ENCODE measurements around the gene DLGAP3. TPM values are rescaled to one million over a fixed set of nuclear protein-coding genes. Genes with fewer than 3 reads are reported as not detected.

DLGAP3 gene
- total RNA-seq, 1 donor, result not detected

DNA sequence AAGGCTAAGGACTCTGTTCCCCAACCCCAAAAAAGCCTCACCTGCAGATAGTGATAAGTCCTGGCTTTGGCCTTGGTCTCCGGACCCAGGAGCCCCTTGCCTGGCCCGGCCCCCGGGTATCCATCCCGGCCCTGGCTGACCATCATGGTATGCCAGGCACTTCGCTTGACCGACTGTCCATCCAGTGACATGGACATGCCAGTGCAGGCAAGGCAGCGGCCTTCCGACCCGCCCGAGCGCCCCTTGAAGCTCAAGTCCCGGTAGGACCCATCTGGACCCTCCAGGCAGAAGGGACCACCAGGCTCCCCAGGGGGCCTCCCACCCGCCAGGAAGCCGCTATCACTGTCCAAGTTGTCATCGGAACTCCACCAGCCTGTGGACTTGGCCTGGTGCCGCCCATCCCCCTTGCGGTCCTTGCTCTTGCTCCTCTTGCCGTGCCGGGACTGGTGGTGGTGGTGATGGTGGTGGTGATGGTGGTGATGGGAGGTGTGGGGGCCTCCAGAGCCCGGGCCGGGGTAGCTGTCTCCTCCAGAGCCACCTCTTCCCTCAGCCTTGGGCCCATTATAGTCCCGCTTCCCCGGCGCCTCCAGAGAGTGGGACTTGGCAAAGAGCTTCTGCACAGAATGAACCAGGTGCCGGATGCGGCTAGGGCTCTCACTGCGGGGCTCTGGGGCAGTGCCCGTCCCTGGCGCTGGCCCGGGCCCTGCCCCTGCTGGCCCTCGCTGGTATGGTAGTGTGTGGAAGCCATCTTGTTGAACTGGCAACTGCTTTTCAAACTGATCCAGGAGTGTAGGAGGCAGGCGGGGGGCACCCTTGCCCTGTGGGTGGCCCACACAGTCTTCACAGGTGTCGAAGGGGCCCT, 25.0 kb downstream of the DLGAP3 start:
- no peaks in the 10 kb centered on the region for H4K20me1 ChIP-seq (ENCODE audit: insufficient read depth, low read length)
- H3K79me2 ChIP-seq (ENCODE audit: insufficient read depth, low read length), result no peaks in the 10 kb centered on the region
- no peaks in the 10 kb centered on the region for H3K36me3 ChIP-seq (ENCODE audit: insufficient read depth, low read length)
- no peak overlapping the region for H3K4me2 ChIP-seq (ENCODE audit: insufficient read depth, low read length)
- TF ChIP-seq, protein P1, sequence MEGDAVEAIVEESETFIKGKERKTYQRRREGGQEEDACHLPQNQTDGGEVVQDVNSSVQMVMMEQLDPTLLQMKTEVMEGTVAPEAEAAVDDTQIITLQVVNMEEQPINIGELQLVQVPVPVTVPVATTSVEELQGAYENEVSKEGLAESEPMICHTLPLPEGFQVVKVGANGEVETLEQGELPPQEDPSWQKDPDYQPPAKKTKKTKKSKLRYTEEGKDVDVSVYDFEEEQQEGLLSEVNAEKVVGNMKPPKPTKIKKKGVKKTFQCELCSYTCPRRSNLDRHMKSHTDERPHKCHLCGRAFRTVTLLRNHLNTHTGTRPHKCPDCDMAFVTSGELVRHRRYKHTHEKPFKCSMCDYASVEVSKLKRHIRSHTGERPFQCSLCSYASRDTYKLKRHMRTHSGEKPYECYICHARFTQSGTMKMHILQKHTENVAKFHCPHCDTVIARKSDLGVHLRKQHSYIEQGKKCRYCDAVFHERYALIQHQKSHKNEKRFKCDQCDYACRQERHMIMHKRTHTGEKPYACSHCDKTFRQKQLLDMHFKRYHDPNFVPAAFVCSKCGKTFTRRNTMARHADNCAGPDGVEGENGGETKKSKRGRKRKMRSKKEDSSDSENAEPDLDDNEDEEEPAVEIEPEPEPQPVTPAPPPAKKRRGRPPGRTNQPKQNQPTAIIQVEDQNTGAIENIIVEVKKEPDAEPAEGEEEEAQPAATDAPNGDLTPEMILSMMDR (IDR thresholded peaks at IDR 0.05; ENCODE audit: extremely low read depth, low read depth, low read length), result no peak
- no peaks in the 10 kb centered on the region for H3K27me3 ChIP-seq (ENCODE audit: insufficient read depth, low read length)
- peak; percentile 68 for DNase-seq (ENCODE audit: insufficient read length, low spot score, missing footprints)
- H3K27ac ChIP-seq (ENCODE audit: low read depth, low read length), result no peak overlapping the region
- H3K4me3 ChIP-seq (ENCODE audit: insufficient read depth, low read length), result no peak overlapping the region
- H3K4me1 ChIP-seq (ENCODE audit: insufficient read depth, low read length), result no peaks in the 10 kb centered on the region
- no peaks in the 10 kb centered on the region for H3K9me3 ChIP-seq (ENCODE audit: low read depth, low read length)
- H2AFZ ChIP-seq (ENCODE audit: low read length), result no peak overlapping the region

DNA sequence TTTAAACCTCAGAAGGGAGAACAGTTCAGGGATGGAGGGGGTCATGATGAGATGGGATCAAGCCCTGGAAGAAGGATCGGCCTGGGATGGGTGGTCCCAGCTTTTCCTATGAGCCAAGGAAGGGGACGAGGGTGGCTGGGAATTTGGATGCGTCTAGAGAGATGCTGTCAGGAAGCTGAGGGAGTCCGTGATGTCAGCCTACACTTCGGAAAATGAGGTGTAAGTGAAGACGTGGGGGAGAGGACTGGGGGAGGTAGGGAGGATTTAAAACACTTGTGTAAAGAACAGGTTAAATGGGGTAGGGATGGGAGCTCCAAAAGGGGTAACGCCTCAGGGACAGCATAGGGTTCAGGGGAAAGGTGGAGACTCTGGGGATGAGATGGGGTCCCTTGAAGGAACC, 27.5 kb downstream of the DLGAP3 start:
- H3K27me3 ChIP-seq (ENCODE audit: insufficient read depth, low read length), result no peaks in the 10 kb centered on the region
- no peaks in the 10 kb centered on the region for H3K9me3 ChIP-seq (ENCODE audit: low read depth, low read length)
- no peaks in the 10 kb centered on the region for H3K79me2 ChIP-seq (ENCODE audit: insufficient read depth, low read length)

DNA sequence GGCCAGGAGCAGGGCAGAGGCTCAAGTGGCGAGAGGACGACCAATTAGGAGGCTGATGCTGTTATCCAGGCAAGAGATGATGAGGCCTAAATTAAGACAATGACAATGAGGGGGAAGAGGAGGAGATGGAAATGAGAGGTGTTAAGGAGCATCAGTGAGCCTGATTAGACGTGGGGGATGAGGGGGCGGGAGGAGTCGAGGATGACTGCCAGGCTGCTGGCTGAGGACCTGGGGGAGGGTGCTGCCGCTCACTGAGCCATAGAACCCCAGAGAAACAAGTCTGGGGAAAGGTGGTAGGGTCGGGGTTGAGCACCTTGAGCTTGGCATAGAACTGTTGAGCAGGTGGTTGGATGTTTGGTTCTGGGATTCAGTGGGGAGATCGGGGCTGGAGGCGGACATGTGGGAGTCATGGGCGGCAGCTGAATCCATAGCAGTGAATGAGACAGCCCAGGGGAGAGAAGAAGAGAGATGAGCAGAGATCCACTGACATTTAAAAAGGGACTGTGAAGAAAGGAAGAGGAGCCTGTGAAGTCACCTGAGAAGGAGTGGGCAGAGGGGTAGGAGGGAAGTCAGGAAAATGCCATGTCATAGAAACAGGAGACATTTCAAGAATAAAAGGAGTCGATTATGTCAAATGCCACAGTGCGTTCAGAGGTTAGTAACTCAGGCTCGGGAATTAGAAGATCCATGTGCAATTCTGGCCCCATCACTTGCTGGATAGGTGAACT, 28.5 kb downstream of the DLGAP3 start:
- no peaks in the 10 kb centered on the region for H3K79me2 ChIP-seq (ENCODE audit: insufficient read depth, low read length)
- H4K20me1 ChIP-seq (ENCODE audit: insufficient read depth, low read length), result no peaks in the 10 kb centered on the region
- no peak overlapping the region for H3K4me2 ChIP-seq (ENCODE audit: insufficient read depth, low read length)
- no peak overlapping the region for H3K4me3 ChIP-seq (ENCODE audit: insufficient read depth, low read length)
- H3K9me3 ChIP-seq (ENCODE audit: low read depth, low read length), result no peaks in the 10 kb centered on the region
- H3K4me1 ChIP-seq (ENCODE audit: insufficient read depth, low read length), result no peaks in the 10 kb centered on the region
- no peaks in the 10 kb centered on the region for H3K27me3 ChIP-seq (ENCODE audit: insufficient read depth, low read length)
- H2AFZ ChIP-seq (ENCODE audit: low read length), result no peak overlapping the region
- DNase-seq (ENCODE audit: insufficient read length, low spot score, missing footprints), result no peak
- H3K27ac ChIP-seq (ENCODE audit: low read depth, low read length), result no peak overlapping the region
- TF ChIP-seq, protein P1 (IDR thresholded peaks at IDR 0.05; ENCODE audit: extremely low read depth, low read depth, low read length), result no peak
- H3K36me3 ChIP-seq (ENCODE audit: insufficient read depth, low read length), result no peaks in the 10 kb centered on the region

More for the DNA sequence above, 27.5 kb downstream of the DLGAP3 start:
- Histone ChIP-seq H3K36me3 (ENCODE audit: insufficient read depth, low read length) (no peaks in the 10 kb centered on the region), H3K4me1 (ENCODE audit: insufficient read depth, low read length) (no peaks in the 10 kb centered on the region), H3K4me2 (ENCODE audit: insufficient read depth, low read length) (no peak overlapping the region), H3K27ac (ENCODE audit: low read depth, low read length) (no peak overlapping the region), H4K20me1 (ENCODE audit: insufficient read depth, low read length) (no peaks in the 10 kb centered on the region), H2AFZ (ENCODE audit: low read length) (no peak overlapping the region), H3K4me3 (ENCODE audit: insufficient read depth, low read length) (no peak overlapping the region)
- no peak for DNase-seq (ENCODE audit: insufficient read length, low spot score, missing footprints)
- TF ChIP-seq, protein P1 (IDR thresholded peaks at IDR 0.05; ENCODE audit: extremely low read depth, low read depth, low read length), result no peak

DNA sequence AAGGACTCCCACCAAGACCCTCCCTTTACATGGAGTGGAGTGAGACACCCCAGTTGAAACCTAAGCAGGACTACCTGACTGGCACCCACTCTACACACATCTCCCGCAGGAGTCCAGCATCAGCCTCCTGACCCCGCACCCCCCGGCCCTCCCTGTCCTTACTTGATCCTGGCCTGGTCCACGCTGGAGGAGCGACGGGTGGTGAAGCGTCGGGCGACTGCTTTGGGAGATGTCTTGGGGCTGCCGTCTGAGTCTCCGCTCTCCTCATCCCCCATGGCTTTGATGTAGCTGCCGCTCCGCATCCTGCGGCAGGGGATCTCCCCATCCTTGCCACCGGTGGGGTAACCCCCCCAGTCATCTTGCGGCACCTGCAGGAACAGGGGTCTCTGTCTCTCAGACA, 29.5 kb downstream of the DLGAP3 start:
- Histone ChIP-seq H3K9me3 (ENCODE audit: low read depth, low read length) (no peaks in the 10 kb centered on the region), H3K79me2 (ENCODE audit: insufficient read depth, low read length) (no peaks in the 10 kb centered on the region), H4K20me1 (ENCODE audit: insufficient read depth, low read length) (no peaks in the 10 kb centered on the region), H3K36me3 (ENCODE audit: insufficient read depth, low read length) (no peaks in the 10 kb centered on the region), H3K4me1 (ENCODE audit: insufficient read depth, low read length) (no peaks in the 10 kb centered on the region), H3K27me3 (ENCODE audit: insufficient read depth, low read length) (no peaks in the 10 kb centered on the region), H3K4me2 (ENCODE audit: insufficient read depth, low read length) (no peak overlapping the region), H3K4me3 (ENCODE audit: insufficient read depth, low read length) (no peak overlapping the region), H2AFZ (ENCODE audit: low read length) (no peak overlapping the region), H3K27ac (ENCODE audit: low read depth, low read length) (no peak overlapping the region)
- TF ChIP-seq, protein P1 (IDR thresholded peaks at IDR 0.05; ENCODE audit: extremely low read depth, low read depth, low read length), result no peak
- DNase-seq (ENCODE audit: insufficient read length, low spot score, missing footprints), result no peak
